Progenitor cell of endocrine pancreas (in vitro differentiated cells): ENCODE data around the gene ADAMTSL4. TPM values are rescaled to one million over a fixed set of nuclear protein-coding genes. Genes with fewer than 3 reads are reported as not detected.
"Not testable (repeated sequence)": the region's sequence is repeated elsewhere in the genome, so short reads cannot be mapped to it uniquely, and the experiment has no call there.

Source experiments
- DNase-seq: peaks from one replicate; pipeline ENCODE4 v3.0.0; 2021; ENCODE audit warnings: low spot score; ENCODE audit not compliant: unreplicated experiment
- H3K27ac Mint-ChIP-seq: 2 replicates; pipeline ENCODE4 v1.8.0; 2021; ENCODE audit warnings: mild to moderate bottlenecking, moderate library complexity, mixed read lengths
- H3K27me3 Mint-ChIP-seq: 2 replicates; pipeline ENCODE4 v1.8.0; 2021; ENCODE audit warnings: mixed read lengths
- H3K36me3 Mint-ChIP-seq: 2 replicates; pipeline ENCODE4 v1.8.0; 2022; ENCODE audit warnings: mixed read lengths; ENCODE audit not compliant: insufficient read depth
- H3K4me1 Mint-ChIP-seq: 2 replicates; pipeline ENCODE4 v1.8.0; 2021; ENCODE audit warnings: low read depth, mixed read lengths
- H3K4me3 Mint-ChIP-seq: 2 replicates; pipeline ENCODE4 v1.8.0; 2021; ENCODE audit warnings: low read depth, mild to moderate bottlenecking, moderate library complexity, mixed read lengths
- H3K9me3 Mint-ChIP-seq: 2 replicates; pipeline ENCODE4 v1.8.0; 2021; ENCODE audit warnings: low read depth, mixed read lengths
- total RNA-seq: library from RNA; stranded (reverse); gene quantifications from 2 replicates; pipeline ENCODE4 v1.2.1, GENCODE V29; 2021
- TF ChIP-seq, protein P1 (sequence below): fragments of 200-600 bp; sonication (generic); IDR thresholded peaks from one replicate; pipeline ENCODE4 v1.5.0; 2021; ENCODE audit warnings: antibody characterized with exemption, mild to moderate bottlenecking; ENCODE audit not compliant: unreplicated experiment

Gene ADAMTSL4
- total RNA-seq, 1 donor from 2014 or later: 5.5 TPM

- peaks cover 19% of the 10 kb centered on the region for H3K36me3 Mint-ChIP-seq
These were observed 33.2 kb downstream of the ADAMTSL4 start for GRCh38 chr1:150582371-150582770.

DNA sequence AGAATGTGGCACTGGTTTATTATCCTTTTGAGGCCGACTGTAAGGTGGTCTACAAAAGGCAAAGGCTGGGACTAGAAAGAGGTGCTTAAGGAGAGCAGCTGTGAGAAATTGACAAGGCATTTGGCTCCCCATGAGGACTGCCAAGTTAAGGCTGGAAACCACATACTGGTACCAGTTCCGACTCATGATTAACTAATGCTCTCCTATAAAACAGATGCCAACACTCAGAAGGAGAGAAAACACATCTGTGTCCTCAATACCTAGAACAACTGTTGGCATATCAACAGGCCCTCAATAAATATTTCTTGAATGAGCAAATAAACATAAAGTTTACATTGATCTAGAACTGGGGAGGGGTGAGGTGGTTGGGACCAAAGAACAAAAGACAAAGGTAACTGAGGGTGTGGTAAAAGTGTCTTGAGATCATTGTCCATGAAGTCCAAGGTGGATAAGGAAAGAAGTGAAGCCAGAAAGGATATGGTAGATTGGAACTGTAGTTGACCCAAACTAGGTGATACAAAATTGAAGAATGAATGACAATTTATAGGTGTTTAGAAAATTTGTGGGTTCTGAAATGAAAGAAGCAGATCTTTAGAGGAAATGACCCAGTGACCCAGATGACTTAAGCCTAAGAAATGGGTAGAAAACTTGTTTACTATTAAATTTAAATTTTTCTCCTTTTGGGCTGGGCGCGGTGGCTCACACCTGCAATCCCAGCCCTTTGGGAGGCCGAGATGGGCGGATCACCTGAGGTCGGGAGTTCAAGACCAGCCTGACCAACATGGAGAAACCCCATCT is 47.1 kb downstream of the ADAMTSL4 start:
- DNase-seq: no peak
- Mint-ChIP-seq H3K27me3 (no peaks in the 10 kb centered on the region), H3K4me3 (no peak overlapping the region), H3K9me3 (no peaks in the 10 kb centered on the region), H3K27ac (no peak overlapping the region), H3K4me1 (peaks cover 5% of the 10 kb centered on the region), H3K36me3 (peaks cover 11% of the 10 kb centered on the region)
- TF ChIP-seq, protein P1, sequence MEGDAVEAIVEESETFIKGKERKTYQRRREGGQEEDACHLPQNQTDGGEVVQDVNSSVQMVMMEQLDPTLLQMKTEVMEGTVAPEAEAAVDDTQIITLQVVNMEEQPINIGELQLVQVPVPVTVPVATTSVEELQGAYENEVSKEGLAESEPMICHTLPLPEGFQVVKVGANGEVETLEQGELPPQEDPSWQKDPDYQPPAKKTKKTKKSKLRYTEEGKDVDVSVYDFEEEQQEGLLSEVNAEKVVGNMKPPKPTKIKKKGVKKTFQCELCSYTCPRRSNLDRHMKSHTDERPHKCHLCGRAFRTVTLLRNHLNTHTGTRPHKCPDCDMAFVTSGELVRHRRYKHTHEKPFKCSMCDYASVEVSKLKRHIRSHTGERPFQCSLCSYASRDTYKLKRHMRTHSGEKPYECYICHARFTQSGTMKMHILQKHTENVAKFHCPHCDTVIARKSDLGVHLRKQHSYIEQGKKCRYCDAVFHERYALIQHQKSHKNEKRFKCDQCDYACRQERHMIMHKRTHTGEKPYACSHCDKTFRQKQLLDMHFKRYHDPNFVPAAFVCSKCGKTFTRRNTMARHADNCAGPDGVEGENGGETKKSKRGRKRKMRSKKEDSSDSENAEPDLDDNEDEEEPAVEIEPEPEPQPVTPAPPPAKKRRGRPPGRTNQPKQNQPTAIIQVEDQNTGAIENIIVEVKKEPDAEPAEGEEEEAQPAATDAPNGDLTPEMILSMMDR: no peak

More at GRCh38 chr1:150582371-150582770, 33.2 kb downstream of the ADAMTSL4 start:
- H3K9me3 Mint-ChIP-seq: no peaks in the 10 kb centered on the region
- TF ChIP-seq, protein P1: no peak
- H3K27me3 Mint-ChIP-seq: no peaks in the 10 kb centered on the region
- H3K27ac Mint-ChIP-seq: no peak overlapping the region
- peaks cover 6% of the 10 kb centered on the region for H3K4me1 Mint-ChIP-seq
- DNase-seq: no peak
- no peak overlapping the region for H3K4me3 Mint-ChIP-seq

- peaks cover 5% of the 10 kb centered on the region for H3K4me1 Mint-ChIP-seq
- H3K9me3 Mint-ChIP-seq: no peaks in the 10 kb centered on the region
- no peak overlapping the region for H3K27ac Mint-ChIP-seq
- no peaks in the 10 kb centered on the region for H3K27me3 Mint-ChIP-seq
- H3K36me3 Mint-ChIP-seq: peaks cover 11% of the 10 kb centered on the region
- DNase-seq: no peak
- H3K4me3 Mint-ChIP-seq: no peak overlapping the region
- TF ChIP-seq, protein P1: no peak
These were observed 47.8 kb downstream of the ADAMTSL4 start for GRCh38 chr1:150596976-150597375.

GRCh38 chr1:150598346-150598745 is 49.1 kb downstream of the ADAMTSL4 start:
- H3K4me3 Mint-ChIP-seq, DNase-seq, H3K27me3 Mint-ChIP-seq, H3K4me1 Mint-ChIP-seq, H3K9me3 Mint-ChIP-seq: not testable (repeated sequence)
- peak overlapping the region; percentile 13 for H3K27ac Mint-ChIP-seq
- H3K36me3 Mint-ChIP-seq: peaks cover 10% of the 10 kb centered on the region

- Mint-ChIP-seq H3K27ac (no peak overlapping the region), H3K27me3 (no peaks in the 10 kb centered on the region), H3K4me3 (no peak overlapping the region), H3K4me1 (peaks cover 13% of the 10 kb centered on the region), H3K36me3 (peaks cover 7% of the 10 kb centered on the region), H3K9me3 (no peaks in the 10 kb centered on the region)
- TF ChIP-seq, protein P1: no peak
- no peak for DNase-seq
These were observed 52.3 kb downstream of the ADAMTSL4 start for GRCh38 chr1:150601540-150601939.

GRCh38 chr1:150602372-150602771 is 53.2 kb downstream of the ADAMTSL4 start:
- H3K27ac Mint-ChIP-seq, H3K4me3 Mint-ChIP-seq, DNase-seq, H3K9me3 Mint-ChIP-seq, H3K36me3 Mint-ChIP-seq, H3K27me3 Mint-ChIP-seq: not testable (repeated sequence)
- H3K4me1 Mint-ChIP-seq: peaks cover 10% of the 10 kb centered on the region
